Activated CD4-positive, alpha-beta T cell treated with anti-CD3 and anti-CD28 coated beads, Interleukin-2, Interleukin-4, amounts not matched to agents 100 ng/mL and 50 ng/mL, durations not matched to agents 16 hours and 8 hours (primary cell): ENCODE measurements around the gene STARD5.
"Not testable (repeated sequence)": the region's sequence is repeated elsewhere in the genome, so short reads cannot be mapped to it uniquely, and the experiment has no call there.

Experiments
- DNase-seq: peaks from one replicate; pipeline ENCODE4 v3.0.0-alpha.2; 2020; ENCODE audit warnings: low spot score

STARD5 gene

GRCh38 chr15:81323944-81324881 lies at the start of gene STARD5:
STARD5 (minus strand) TSS chr15:81324141; CDS start chr15:81324099, 42 bp downstream.
- DNase-seq = peak; percentile 97

- DNase-seq = no peak
These were observed 49.2 kb upstream of the STARD5 start for GRCh38 chr15:81373176-81373575.

GRCh38 chr15:81372575-81372974 lies 48.6 kb upstream of the STARD5 start:
- DNase-seq = no peak

- no peak for DNase-seq
These were observed 40.0 kb upstream of the STARD5 start for GRCh38 chr15:81363718-81364500.

- DNase-seq = no peak
These were observed 39.3 kb upstream of the STARD5 start for GRCh38 chr15:81363276-81363675.

- no peak for DNase-seq
These were observed 38.8 kb upstream of the STARD5 start for GRCh38 chr15:81362790-81363189.

GRCh38 chr15:81361891-81362290 lies 38.0 kb upstream of the STARD5 start:
- DNase-seq = no peak

GRCh38 chr15:81360491-81360890 lies 36.5 kb upstream of the STARD5 start:
- no peak for DNase-seq

- DNase-seq = no peak
These were observed 34.3 kb upstream of the STARD5 start for GRCh38 chr15:81358248-81358647.

GRCh38 chr15:81357180-81357686 lies 33.3 kb upstream of the STARD5 start:
- DNase-seq = no peak

GRCh38 chr15:81356252-81356651 lies 32.3 kb upstream of the STARD5 start:
- no peak for DNase-seq

GRCh38 chr15:81351651-81352050 lies 27.7 kb upstream of the STARD5 start:
- no peak for DNase-seq

- DNase-seq = no peak
These were observed 25.3 kb upstream of the STARD5 start for GRCh38 chr15:81349271-81349670.

- DNase-seq = not testable (repeated sequence)
These were observed 24.8 kb upstream of the STARD5 start for GRCh38 chr15:81348691-81349090.

GRCh38 chr15:81347910-81348309 lies 24.0 kb upstream of the STARD5 start:
- DNase-seq = no peak

- DNase-seq = no peak
These were observed 22.7 kb upstream of the STARD5 start for GRCh38 chr15:81346611-81347010.

- no peak for DNase-seq
These were observed 19.4 kb upstream of the STARD5 start for GRCh38 chr15:81343371-81343770.

- DNase-seq = no peak
These were observed 17.4 kb upstream of the STARD5 start for GRCh38 chr15:81341351-81341750.

- DNase-seq = no peak
These were observed 15.9 kb upstream of the STARD5 start for GRCh38 chr15:81339851-81340250.

GRCh38 chr15:81339321-81339720 lies 15.4 kb upstream of the STARD5 start:
- DNase-seq = no peak

GRCh38 chr15:81338170-81339007 lies 14.4 kb upstream of the STARD5 start:
- DNase-seq = no peak

GRCh38 chr15:81337713-81338157 lies 13.8 kb upstream of the STARD5 start:
- DNase-seq = peak; percentile 11
